Keratinocyte (primary cell): Measurements from ENCODE around the gene KCNB1.

Source experiments
- EZH2 ChIP-seq: IDR thresholded peaks from one replicate; pipeline ENCODE4 v1.6.1; 2012; ENCODE audit warnings: inconsistent platforms, mild to moderate bottlenecking, low read length, moderate library complexity
- TF ChIP-seq, protein P1 (sequence below), 3 experiments: IDR thresholded peaks in 1 of 3; conservative IDR thresholded peaks in 1 of 3; optimal IDR thresholded peaks in 1 of 3; 2 replicates in 2 of 3; 3 replicates in 1 of 3; pipeline versions ENCODE3 to v1.5.1; 2011; ENCODE audit warnings: low read length in 3 of 3, mild to moderate bottlenecking in 3 of 3, moderate library complexity in 2 of 3, control low read depth in 1 of 3, inconsistent platforms in 1 of 3; ENCODE audit not compliant: insufficient read depth in 2 of 3; ENCODE audit errors: extremely low read depth in 1 of 3

DNA sequence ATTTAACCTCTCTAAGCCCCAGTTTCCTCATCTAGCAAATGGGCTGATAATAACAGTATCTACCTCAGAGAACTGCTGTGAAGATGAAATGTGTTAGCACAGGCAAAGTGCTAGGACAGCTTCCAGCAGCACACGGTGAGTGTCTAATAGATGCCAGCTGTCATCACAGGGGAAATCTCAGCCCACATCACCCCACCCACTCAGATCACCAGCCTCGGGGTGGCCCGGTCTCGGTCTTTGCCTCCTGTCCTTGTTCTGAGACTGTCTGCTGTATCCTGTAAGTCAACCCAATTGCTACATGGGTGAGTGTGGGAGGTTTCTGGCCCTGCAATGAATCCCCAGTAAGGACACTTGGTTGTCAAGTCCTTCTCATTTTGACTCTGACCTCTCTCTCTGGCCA lies 105.1 kb downstream of the KCNB1 start:
- TF ChIP-seq EZH2: no peak
- TF ChIP-seq, protein P1, sequence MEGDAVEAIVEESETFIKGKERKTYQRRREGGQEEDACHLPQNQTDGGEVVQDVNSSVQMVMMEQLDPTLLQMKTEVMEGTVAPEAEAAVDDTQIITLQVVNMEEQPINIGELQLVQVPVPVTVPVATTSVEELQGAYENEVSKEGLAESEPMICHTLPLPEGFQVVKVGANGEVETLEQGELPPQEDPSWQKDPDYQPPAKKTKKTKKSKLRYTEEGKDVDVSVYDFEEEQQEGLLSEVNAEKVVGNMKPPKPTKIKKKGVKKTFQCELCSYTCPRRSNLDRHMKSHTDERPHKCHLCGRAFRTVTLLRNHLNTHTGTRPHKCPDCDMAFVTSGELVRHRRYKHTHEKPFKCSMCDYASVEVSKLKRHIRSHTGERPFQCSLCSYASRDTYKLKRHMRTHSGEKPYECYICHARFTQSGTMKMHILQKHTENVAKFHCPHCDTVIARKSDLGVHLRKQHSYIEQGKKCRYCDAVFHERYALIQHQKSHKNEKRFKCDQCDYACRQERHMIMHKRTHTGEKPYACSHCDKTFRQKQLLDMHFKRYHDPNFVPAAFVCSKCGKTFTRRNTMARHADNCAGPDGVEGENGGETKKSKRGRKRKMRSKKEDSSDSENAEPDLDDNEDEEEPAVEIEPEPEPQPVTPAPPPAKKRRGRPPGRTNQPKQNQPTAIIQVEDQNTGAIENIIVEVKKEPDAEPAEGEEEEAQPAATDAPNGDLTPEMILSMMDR (optimal IDR thresholded peaks at IDR 0.05 in 1 of 3, IDR thresholded peaks at IDR 0.05 in 1 of 3, conservative IDR thresholded peaks at IDR 0.05 in 1 of 3; ENCODE audit: extremely low read depth in 1 of 3, insufficient read depth in 2 of 3, low read length in 3 of 3): no peak
